HG02943 (cell line): Measurements from ENCODE around the gene NEAT1.

Experiments used
- ATAC-seq: cut with Tn5 transposase; IDR thresholded peaks from one replicate; pipeline ENCODE4 v1.9.1; 2021; ENCODE audit warnings: mild to moderate bottlenecking, low read depth, moderate library complexity; ENCODE audit not compliant: unreplicated experiment

The NEAT1 gene

DNA sequence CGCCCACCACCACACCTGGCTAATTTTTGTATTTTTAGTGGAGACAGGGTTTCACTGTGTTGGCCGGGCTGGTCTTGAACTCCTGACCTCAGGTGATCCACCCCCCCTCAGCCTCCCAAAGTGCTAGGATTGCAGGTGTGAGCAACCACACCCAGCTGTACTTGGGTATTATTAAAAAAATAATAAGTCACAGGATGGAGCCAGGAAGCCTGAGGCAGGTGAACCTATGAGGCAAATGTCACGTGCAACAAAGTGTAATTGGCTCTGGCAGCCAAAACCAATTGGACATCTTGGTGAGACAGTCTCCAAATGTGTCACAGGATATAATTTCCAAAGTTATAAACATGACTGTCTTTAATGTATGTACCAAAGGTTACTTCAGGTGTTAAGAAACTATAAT is 52.3 kb downstream of the NEAT1 start:
- ATAC-seq: no peak

DNA sequence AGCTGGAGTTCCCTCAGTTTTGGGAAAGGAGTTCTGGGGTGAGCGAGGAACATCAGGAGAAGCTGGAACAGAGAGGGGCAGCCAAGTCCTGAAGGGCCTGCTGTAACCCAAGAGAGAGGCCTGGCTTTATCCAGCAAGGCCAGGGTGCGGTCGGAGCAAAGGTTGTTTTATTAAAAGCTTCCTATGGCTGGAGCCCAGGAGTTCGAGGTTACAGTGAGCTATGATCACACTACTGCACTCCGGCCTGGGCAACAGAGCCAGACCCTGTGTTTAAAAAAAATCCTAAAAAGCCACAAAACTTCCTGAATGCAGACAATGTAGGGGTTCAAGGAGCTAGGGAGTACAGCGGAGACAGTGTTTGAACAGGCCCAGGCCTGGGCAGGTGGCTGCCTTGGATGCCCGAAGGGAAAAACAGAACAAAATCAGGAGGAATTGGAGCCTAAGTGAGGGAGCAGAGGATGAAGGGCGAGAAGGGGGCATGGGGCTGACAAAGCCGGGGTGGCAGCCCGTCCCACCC is 54.1 kb downstream of the NEAT1 start:
- no peak for ATAC-seq

DNA sequence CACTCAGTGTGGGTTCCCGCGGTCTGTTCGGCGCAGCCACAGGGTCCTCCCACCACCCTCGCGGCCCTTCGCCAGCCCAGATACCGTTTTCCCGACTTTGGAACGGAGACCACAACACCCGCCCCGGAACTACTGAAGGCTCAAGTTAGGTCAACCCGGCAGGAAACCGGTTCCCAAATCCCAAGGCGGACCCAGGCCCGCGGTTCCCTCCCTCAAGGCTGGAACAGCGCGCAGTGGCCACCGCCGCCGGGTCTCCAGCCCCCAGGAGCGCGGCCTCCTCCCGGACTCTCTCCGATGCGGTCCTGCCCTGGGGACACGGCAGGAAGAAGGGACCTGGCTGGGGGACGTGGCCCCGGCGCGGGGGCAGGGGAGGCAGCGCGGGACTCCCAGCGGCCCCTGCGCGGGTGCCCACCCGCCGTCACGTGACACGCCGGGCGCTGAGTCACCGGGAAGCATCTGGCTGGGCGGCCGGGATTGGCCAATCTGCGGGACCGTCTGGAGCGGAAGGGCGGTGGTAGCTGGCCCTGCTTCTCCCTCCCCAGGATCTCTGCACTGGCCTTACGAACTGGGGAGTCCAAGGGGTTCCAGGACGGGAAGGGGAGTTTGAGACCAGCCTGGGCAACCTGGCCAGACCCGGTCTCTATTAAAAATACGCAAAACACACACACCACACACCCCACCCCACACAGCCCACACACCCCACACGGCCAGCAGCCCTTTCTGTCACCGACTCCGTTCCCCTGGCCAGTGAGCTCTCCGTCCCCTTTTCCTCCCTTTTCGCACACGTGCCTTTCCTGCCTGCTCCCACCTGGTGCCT is 54.8 kb downstream of the NEAT1 start:
- ATAC-seq: peak; percentile 62

DNA sequence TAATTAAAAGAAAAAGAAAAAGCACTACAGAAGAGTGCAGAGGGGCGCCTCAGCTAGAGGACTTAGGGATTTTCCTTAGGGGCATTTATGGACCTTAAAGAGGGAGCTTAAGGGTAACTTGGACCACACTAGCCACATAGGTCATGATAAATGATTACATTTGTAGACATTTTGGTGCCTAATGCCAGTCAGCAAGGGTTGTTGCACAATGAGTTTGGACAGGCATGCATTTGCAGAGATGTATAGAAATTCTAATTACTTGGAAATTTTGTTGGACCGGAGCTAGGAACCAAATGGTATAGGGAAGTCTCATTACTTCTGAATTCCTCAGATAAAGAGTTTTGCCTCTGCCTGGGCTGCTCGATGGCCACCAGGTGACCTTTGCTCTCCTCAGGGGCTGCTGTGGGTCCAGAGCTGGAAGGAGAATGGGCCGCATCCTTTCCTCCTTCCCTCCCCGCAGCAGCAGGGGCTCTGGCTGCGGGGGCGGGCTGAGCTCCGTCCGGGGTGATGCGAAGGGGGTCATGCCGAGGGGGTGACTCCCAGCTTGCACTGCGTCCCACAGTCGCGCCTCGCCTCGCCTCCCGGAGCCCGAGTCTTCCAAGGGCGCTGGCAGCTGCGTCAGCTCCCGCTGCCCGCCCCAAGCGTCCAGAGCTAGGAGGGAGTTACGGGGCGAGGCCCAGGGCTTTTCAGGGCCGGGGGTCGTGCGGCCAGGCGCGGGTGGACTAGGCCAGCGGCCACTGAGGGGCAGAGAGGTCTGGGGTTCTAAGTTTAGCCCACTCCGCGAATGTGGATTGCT is 56.0 kb downstream of the NEAT1 start:
- no peak for ATAC-seq

DNA sequence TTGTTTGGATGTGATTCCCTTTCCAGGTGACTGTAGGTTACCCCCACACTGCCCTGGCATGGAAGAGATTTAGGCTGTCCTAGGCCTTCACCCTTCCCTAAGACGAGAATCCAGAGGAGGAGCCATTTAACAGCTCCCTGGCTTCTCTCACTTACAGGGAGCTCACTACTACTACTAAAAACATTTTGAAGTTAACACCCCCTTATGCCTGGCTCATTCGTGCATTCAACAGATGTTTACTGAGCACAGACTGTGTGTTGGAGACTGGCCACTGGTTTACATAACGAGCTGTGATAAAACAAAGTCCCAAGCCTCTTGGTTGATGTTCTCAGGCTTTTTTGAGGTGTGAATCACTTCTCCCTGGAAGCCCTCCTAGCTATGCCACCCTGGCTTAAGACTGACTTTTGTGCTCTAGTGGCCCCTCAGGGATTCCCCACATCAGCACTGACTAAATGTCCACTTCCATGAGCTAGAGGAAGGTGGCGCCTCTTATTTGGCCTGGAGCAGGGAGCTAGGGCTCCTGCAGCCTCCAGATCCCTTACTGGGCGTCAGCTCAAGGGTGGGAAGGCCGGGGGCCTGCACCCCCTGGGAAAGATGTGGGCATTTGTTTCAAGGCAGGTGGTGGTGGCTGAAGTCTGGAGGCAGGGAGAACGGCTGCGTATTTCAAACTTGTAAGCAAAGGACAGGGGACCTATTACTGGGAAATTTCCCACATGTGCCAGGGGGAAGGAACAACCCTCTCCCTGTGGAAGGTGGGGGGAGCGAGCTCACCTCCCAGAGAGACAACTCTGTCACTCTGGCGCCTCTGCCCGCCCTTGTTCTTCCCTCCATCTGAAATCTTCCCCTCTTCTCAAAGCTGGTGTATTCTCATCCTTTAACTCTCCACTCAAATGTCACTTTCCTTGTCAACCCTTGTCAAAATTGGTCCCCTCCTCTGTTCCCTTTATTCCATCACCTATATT is 56.9 kb downstream of the NEAT1 start:
- no peak for ATAC-seq

DNA sequence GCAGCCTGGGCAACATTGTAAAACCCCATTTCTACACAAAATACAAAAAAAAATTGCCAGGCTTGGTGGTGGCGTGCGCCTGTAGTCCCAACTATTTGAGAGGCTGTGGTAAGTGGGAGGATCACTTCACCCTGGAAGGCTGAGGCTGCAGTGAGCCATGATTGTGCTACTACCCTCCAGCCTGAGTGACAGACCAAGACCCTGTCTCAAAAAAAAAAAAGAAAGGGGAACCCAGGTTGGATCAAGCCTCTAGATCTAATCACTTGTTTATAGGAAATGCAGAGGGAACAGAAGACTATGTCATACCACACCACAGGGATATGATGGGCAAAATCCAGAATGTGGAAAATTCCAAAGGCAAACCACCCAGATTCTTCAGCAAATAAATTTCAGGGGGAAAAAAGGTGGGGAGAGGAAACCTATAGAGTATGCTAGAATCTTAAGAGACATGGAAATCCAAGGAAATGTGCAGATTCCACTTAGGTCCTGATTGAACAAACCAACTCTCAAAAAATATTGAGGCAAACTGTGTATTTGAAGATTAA is 59.8 kb downstream of the NEAT1 start:
- no peak for ATAC-seq

DNA sequence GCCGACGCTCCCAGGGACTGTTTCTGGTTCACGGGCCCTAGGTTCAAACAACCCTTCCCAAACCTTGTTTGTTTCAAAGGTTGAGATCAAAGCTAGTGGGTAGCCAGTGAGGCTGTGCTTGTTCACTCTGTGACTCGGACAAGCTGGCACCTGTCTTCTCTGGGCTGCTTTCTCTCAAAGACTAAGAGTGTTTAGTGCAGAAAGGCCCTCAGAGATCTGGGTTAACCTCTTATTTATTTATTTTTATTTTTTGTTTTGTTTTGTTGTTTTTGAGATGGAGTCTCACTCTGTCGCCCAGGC is 63.3 kb downstream of the NEAT1 start:
- no peak for ATAC-seq

DNA sequence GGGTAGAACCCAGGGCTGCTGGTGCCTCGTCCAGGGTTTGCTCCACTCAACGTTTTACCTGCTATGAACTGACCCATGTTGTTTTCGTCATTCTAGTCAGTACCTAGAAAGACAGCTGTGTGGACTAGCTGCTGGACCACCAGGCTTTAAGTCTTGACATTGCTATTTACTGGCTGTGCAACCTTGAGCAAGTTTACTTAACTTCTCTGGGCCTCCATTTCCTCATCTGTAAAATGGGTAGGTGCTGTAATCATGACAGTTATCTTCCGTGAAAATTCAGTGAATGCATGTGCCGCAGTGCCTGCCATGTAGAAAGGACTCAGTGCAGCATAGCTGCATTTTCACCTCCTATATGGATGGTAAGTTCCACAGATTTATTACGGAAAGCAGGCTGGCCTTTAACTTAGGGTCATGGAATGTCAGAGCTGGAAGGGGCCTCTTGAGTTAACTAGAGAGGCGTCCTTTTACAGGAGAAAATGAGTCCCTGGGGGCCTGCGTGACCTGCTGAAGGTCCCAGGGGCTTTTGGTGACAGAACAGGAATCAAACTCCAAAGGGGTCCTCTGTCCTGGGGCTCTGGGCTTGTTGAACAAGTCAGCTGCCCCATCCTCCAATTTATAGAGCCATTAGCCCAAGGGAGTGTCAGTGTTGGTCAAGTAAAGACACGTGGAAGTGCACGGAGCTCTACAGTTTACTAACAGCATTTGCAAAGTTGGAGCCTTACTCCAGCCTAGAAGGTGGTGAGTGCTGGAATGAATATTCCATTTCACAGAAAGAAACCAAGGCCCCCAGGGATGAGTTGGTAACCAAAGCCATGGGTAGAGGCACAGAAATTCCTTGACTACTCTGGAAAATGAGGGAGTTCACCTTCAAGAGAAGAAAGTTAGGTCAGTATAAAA is 64.2 kb downstream of the NEAT1 start:
- ATAC-seq: no peak

DNA sequence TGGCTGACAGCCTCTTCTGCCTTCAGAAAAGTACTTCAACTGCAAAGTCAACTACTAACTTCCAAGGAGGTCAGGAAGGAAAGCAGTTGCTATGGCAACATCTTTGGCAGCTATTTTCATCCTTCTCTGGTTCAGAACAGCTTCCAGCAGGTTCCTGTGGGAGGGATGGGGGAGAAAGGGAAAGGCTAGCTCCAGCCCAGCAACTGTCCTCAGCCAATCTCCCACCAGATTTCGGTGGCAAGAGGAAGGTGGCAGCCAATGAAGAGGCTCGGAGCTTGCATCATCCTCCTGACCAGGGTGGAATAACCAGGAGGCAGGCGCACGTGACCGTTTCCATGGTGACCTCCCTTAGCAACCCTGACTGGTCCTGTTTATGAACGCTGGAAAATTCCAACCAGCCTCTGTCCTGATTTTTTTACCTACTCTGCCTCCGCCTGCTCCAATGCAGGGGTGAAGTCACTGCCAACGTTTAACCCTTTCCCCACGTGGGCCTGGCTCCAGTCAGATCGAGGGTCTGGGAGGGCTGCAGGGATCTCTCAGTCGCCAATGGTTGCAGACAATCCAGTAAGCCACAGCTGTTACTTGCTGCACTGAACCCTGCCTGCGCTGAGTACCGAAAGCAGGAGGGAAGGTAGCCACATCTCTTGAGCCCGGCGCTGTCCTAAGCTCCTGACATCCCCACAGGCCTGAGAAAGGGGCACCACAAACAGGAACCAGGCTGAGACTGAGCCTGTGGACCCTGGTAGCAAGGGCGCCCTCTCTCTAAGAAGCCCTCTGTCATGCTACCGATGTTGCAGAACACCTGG is 65.1 kb downstream of the NEAT1 start:
- ATAC-seq: no peak

DNA sequence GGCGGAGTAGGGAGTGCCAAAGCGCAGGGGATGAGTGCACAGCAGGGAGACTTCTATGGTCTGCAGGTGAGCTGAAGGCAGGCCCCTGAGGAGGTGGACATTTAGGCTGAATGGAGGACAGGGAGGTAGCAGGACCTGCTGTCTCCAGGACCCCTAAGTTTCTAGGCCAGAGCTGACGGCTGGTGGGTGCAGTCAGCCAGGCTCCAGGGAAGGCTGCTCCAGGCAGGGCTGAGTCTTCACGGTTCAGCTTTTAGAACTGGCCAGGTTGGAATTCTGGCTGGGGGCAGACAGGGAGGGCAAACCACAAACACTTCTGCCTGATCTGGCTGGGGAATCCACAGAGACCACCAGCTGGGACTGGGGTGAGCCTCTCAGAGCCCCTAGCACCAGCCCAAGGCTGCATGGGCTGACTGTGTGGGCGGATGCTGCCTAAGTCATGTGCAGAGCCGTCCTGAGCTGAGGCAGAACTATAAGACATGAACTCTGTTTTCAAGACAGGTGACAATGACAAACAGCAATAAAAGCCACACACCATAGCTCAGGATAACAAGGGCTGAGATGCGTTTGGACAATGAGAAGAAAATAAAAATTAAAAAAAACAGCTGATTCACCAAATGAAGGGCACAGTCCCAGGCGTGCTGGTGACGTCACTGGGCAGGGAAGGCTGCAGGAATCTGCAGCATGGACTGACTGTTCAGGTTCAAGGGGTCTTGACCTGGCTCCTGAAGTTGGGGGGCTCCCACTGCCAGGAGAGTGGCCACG is 65.9 kb downstream of the NEAT1 start:
- ATAC-seq: no peak

DNA sequence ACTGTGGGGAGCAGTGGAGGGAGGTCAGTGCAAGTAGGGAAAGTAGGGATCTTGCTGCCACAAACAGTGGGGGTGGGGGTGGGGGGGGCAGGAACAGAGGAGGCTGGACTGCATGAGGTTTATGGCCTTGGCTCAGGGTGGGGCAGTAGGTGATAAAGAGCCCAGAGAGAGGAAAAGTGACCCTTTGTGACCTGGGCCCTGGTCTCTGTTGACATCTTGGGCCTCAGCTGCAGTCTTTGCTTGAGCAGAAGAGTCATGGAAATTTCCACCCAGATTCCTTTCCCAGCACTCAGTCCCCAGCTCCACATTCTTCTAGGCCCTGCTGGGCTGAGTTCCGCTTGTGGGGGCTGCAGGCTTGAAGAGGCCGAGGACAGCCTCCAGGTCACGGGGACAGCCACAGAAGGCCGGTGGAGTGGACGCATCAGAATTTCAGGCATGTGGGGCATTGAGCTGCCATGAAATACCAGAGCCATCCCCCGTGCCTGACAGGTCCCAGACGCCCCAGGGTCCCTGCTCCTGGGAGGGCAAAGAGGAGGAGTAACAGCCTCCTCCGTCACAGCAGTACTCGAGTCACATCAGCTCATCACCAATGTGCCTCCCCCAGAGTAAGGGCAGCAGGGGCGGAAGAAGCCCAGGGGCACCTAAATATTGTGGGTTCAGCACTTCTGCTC is 66.6 kb downstream of the NEAT1 start:
- no peak for ATAC-seq

DNA sequence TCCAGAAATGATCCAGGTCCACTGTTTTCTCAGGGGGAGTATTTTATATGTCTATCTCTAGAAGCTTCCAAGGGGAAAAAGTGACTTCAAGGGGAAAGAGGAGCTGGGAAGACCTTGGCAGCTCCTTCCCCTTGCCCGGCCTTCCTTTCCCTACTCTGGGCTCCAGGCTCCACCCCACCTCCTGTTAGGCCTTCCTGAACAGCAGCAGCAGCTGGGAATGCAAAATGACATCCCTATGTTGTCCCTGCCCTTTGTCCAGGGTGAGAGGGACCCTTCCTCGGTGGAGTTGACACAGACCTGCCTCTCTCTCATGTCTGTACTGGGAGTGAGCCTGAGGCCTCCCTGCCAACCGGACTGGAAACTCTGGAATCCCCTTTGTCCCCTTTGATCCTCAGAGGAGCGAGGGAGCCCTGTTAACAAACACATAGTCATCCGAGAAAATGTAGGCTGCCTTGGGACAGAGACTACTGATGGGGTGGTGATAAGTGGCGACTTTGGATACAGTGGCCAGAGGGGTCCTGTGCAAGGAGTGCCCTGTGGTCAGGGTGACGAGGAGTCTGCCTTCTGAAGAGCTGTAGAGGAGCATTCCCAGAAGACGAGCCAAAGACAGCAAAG is 67.2 kb downstream of the NEAT1 start:
- ATAC-seq: no peak

DNA sequence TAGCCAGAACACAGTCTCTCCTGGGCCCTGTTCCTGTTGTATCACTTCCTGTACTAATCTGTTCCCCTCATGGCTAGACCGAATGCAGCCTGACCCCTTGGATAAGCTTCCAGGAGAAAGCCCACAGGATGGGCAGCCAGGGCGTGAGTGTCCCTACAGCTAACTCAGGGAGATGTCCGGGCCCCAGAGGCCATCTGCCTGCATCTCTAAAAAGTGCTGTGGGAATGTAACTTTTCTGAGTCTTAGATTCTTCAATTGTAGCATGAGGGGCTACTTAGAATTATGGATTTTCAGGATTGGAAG is 68.5 kb downstream of the NEAT1 start:
- ATAC-seq: no peak

DNA sequence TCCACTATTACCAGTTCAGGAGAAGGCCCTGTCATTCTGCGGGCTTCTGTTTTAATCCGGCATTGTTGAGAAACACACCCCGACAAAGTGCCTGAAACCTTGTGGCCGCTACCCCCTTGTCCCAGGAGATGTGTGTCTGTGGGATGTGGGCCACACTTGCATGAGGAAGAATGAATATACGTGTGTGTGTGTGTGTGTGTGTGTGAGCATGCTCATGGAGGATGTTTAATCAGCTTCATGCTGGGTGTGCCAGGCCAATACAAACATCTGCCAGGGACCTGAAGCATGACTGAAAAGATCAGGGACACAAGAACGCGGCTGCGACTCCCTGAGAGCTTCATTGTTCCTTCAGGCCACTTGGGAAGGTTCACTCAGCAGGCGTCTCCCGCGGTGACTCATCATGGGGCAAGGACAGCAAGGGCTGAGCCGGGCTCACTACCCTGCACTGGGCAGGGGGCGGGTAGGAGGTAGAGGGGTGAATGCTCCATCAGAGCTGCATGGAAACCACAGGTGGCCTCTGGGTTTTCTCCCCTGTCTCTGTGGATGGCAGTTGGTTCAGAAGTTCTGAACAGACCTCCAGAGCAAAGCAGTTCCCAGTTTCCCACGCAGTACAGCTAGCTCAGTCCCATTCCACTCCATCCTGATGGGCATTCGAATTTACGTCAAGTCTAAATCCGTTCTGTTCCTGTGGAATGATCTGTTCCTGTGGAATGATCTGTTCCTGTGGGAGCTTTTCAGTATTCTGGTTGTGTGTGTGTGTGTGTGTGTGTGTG is 69.2 kb downstream of the NEAT1 start:
- no peak for ATAC-seq

DNA sequence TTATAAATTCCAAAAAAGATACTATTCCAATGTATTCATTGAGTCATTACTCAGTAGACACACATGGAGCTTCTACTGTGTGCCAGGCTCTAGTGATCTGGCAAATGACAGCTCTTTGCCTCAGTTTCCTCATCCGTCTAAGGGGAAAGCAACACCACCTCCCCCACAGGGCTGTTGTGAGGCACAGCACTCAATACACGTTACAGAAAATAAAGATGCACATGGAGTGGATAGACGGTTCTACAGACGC is 69.7 kb downstream of the NEAT1 start:
- no peak for ATAC-seq

DNA sequence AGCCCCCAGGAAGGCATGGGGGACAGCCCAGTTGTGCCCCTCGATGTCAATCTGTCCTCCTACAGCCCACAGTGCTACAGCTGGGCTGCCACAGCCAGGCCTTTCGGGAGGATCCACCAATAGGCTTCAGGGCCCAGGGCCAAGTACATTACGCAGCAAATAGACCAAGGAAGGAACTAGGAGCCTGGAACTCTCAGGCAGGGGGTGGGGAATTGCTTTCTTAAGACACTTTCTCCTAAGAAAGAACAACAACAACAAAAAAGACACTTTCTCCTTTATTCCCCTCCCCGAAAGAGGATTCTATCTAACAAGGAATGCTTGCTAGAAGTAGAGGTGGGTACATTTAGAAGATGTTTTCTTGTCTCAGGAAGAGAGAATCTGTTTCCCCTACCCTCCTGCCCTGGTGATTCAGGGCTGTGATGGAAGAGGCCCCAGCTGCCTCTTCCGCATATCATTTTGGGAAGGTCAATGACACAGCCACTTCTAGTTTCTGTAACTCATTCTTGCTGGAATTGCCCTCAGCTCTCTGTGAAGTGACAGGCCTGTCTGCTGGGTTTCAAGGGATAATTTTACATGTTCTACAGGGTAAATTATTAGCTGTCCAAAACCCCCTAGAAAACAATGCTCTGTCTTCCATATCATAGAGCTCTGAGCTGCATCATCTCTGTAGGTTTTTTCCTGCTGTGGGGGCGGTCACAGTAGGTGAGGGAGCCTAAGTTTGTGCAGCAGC is 70.2 kb downstream of the NEAT1 start:
- ATAC-seq: no peak
